CD4-positive, alpha-beta T cell treated with Interleukin-6 at 100 ng/mL for 8 hours (primary cell): ENCODE results near the gene OR1M1.

ENCODE experiments used
- DNase-seq: peaks from one replicate; pipeline ENCODE4 v3.0.0-alpha.2; 2020; ENCODE audit warnings: mixed read lengths, low spot score

The OR1M1 gene

GRCh38 chr19:9075064-9075949 is 11.6 kb upstream of the OR1M1 start:
- DNase-seq: no peak

GRCh38 chr19:9076901-9077300 is 10.0 kb upstream of the OR1M1 start:
- DNase-seq: no peak

GRCh38 chr19:9078651-9079050 is 8.2 kb upstream of the OR1M1 start:
- DNase-seq: no peak

GRCh38 chr19:9107375-9107774 is 20.5 kb downstream of the OR1M1 start, which contains the start of gene OR7G2:
Gene OR7G2 (minus strand): TSS chr19:9107475. CDS start chr19:9103243, 4,232 bp downstream.
- no peak for DNase-seq

GRCh38 chr19:9109959-9110358 is 23.1 kb downstream of the OR1M1 start:
- no peak for DNase-seq

- DNase-seq: no peak
These were observed 28.5 kb downstream of the OR1M1 start, which contains the start of gene OR7G1 for GRCh38 chr19:9115307-9115813. Gene OR7G1 (minus strand): TSS chr19:9115763. CDS start chr19:9115763, 0 bp downstream.

GRCh38 chr19:9116547-9116946 is 29.7 kb downstream of the OR1M1 start:
- DNase-seq: no peak

GRCh38 chr19:9126900-9127405 is 40.1 kb downstream of the OR1M1 start, which contains the start of gene OR7G3:
Gene OR7G3 (minus strand): TSS chr19:9126950. CDS start chr19:9126950, 0 bp downstream.
- DNase-seq: no peak

GRCh38 chr19:9128171-9128570 is 41.3 kb downstream of the OR1M1 start:
- no peak for DNase-seq

GRCh38 chr19:9130965-9131364 is 44.1 kb downstream of the OR1M1 start:
- no peak for DNase-seq

- DNase-seq: no peak
These were observed 45.6 kb downstream of the OR1M1 start for GRCh38 chr19:9132422-9132821.

- no peak for DNase-seq
These were observed 52.8 kb downstream of the OR1M1 start for GRCh38 chr19:9139609-9140158.

- DNase-seq: peak; percentile 89
These were observed 53.5 kb downstream of the OR1M1 start, which contains the start of gene ZNF317 for GRCh38 chr19:9140159-9140874. Gene ZNF317 (plus strand): TSS chr19:9140397. CDS start chr19:9156017, 15,620 bp downstream.

GRCh38 chr19:9144920-9145319 is 58.1 kb downstream of the OR1M1 start:
- DNase-seq: no peak
